Melanocyte of skin (primary cell): ENCODE measurements around the gene INTS12. TPM values are rescaled to one million over a fixed set of nuclear protein-coding genes. Genes with fewer than 3 reads are reported as not detected.

Experiments used
- total RNA-seq, 2 donors: library from RNA; depleted of rRNA; stranded (reverse); fragments of >200 nt; gene quantifications; 2 replicates each; pipeline ENCODE4 v1.2.3, GENCODE V29; 2012

The INTS12 gene, protein sequence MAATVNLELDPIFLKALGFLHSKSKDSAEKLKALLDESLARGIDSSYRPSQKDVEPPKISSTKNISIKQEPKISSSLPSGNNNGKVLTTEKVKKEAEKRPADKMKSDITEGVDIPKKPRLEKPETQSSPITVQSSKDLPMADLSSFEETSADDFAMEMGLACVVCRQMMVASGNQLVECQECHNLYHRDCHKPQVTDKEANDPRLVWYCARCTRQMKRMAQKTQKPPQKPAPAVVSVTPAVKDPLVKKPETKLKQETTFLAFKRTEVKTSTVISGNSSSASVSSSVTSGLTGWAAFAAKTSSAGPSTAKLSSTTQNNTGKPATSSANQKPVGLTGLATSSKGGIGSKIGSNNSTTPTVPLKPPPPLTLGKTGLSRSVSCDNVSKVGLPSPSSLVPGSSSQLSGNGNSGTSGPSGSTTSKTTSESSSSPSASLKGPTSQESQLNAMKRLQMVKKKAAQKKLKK
- total RNA-seq = 10 to 100 TPM; 21.6 to 24.1 TPM

DNA sequence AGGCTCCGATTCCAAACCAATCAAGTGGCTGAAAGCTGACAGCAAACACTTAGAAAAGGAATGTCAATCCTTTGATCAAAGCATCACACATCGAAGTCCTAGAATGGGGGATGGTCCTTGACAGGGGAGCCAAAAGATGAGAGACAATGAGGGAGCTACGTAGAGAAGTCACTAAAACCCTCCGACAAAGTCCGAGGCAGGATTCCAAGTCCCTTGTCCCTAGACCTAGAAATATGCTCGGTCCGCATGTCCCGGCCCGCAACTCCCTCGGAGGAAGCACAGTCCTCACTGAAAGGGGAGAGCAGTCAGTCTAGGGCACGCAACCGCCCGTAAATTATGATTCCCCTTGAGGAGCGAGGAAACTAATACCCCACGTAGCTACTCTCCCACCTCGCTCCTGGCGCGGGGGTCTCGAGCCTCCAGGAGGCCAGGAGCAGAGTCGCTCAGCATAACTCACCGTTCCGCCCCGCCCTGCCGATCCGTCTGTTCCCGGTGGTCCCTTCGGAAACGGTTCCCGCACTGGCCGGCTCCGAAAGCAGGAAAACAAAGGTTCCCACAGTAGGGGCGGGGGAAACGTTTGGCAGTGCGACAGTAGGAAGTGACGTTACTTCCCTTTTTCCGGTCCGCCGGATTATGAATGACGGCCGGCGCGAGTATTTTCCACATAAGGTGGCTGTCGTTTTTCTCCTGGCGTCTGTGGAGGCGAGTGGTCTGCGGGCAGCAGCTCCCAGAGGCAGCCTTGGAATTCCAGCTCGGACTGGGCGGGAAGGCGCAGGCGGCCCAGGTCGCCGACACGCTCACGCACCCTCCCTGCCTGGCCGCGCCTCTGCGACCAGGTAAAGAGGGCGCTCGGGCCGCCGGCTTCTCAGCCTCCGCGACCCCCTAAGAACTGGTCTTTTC is at the start of gene INTS12, which contains the start of gene GSTCD:
TSS of gene INTS12 (minus strand) at position 509 of the 900 bp plus-strand sequence. CDS start 8,684 bp downstream, outside the sequence.
TSS of gene GSTCD (plus strand) at position 604 of the 900 bp plus-strand sequence. CDS start 8,830 bp downstream, outside the sequence.

Other genes with a start within 250 kb of the INTS12 start
- gene PPA2, start 234.6 kb downstream of the INTS12 start, total RNA-seq = 10 to 100 TPM; 52.0 to 79.2 TPM
- gene ARHGEF38, start 156.1 kb downstream of the INTS12 start, total RNA-seq = under 1 TPM in 1 of 2 donors, not detected in 1; under 0.01 TPM
- gene GSTCD, start 95 bp upstream of the INTS12 start, total RNA-seq = 10 to 100 TPM; 14.5 to 24.3 TPM
- gene NPNT, start 186.8 kb upstream of the INTS12 start, total RNA-seq = not detected